RPMI7951 (cell line): Measurements from ENCODE around the gene ZFYVE9. TPM values are rescaled to one million over a fixed set of nuclear protein-coding genes. Genes with fewer than 3 reads are reported as not detected.
A peak's percentile ranks its signal among the peaks of the same experiment; 100 is the strongest.
"Not testable (repeated sequence)": the region's sequence is repeated elsewhere in the genome, so short reads cannot be mapped to it uniquely, and the experiment has no call there.

Experiments used
- DNase-seq: peaks from one replicate; pipeline ENCODE4 v3.0.0-alpha.2; 2012; ENCODE audit warnings: low read depth
- total RNA-seq: library from RNA; depleted of rRNA; stranded (reverse); fragments of >200 nt; shearing (Covaris generic); gene quantifications from 2 replicates; pipeline ENCODE4 v1.2.3, GENCODE V29; 2014; rRNA removed

The ZFYVE9 gene
- total RNA-seq, 1 experiment from 2014 or later, result 13.8 TPM

- no peak for DNase-seq
Measured at GRCh38 chr1:52367272-52367671, 225.4 kb downstream of the ZFYVE9 start.

DNA sequence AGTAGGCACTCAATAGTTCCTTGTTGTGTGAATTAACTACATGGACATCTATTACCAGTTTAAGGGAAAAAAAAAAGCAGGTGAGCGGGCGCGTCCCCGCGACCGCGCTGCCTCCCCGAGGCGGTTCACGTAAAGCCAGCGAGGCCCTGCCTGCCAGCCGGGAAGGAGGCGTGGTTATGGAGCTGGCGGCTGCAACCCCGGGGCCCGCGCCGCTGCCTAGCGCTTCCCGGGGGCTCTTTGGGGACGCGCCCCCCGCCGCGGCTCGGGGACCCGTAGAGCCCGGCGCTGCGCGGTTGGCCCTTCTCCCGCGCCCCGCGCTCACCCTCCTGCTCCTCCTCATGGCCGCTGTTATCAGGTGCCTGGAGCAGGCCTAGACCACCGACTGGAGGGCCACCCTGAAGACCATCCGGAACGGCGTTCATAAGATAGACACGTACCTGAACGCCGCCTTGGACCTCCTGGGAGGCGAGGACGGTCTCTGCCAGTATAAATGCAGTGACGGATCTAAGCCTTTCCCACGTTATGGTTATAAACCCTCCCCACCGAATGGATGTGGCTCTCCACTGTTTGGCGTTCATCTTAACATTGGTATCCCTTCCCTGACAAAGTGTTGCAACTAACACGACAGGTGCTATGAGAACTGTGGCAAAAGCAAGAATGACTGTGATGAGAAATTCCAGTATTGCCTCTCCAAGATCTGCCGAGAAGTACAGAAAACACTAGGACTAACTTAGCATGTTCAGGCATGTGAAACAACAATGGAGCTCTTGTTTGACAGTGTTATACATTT lies 226.7 kb downstream of the ZFYVE9 start:
- peak; percentile 56 for DNase-seq

DNA sequence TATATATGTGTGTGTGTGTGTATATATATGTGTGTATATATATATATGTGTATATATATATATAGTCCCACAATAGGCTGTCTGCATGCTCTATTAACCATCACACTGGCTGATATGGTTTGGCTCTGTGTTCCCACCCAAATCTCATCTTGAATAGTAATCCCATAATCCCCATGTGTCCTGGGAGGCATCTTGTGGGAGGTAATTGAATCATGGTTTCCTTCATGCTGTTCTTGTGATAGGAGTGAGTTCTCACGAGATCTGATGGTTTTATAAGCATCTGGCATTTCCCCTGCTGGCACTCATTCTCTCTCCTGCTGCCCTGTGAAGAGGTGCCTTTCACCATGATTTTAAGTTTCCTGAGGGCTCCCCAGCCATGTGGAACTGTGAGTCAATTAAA lies 228.0 kb downstream of the ZFYVE9 start:
- DNase-seq, result not testable (repeated sequence)

DNA sequence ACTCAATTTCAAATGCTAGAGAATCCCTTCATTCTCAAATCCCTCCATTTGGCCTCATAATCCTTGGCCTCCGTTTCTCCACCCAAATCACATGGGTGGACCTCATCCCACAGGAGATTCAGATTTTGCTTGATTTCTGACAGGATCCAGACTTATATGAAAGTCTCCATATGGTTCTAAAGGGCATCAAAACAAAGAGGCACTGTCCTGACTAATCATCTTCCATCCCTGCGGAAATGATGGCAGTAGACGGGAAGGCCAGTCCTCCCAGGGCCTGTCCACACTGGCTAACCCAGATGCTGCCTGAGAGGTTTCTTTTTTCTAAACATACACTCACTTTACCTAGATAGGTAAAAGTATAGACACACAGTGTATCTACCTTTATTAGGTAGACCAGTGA lies 243.5 kb downstream of the ZFYVE9 start:
- DNase-seq, result no peak

DNA sequence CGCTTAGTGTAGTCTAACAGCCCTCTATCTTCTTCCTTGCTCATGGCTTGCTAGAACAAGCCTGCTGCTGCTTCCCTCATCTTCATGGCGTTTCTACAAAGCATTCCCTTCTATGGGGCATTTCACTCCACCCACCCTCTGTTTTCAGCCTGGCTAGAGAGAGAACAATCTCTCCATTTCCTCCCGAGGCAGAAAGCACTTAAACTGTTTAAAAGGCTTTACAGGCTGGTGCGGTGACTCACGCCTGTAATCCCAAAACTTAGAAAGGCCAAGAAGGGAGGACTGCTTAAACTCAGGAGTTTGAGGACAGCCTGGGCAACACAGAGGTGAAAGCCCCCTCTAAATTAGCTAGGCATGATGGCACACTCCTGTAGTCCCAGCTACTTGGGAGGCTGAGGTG lies 244.6 kb downstream of the ZFYVE9 start:
- DNase-seq, result no peak

DNA sequence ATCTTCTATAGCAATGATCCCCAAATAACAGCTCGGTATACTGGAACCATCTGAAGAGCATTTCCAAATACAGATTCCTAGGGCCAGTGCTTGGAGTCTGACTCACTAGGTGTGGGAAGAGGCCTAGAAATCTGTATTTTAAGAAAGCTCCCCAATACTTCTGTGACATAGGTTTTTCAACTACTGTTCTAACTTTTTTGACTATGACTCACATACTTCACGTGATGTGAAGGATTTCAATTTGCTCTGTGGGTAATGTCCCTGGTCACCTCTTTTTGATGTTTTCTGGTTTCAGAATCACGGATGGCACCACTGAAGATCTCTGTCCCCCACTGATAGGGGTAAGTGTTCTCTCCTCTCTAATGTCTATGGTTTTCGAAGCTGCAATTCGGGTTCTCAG lies 251.3 kb downstream of the ZFYVE9 start:
- no peak for DNase-seq

Other genes with a start within 250 kb of the ZFYVE9 start
- 5.5 and 5.6 TPM in 2 replicates for gene RAB3B, start 151.4 kb upstream of the ZFYVE9 start, total RNA-seq
- gene KTI12, start 108.3 kb upstream of the ZFYVE9 start, total RNA-seq, result 12.4 and 15.0 TPM in 2 replicates
- 59.7 and 66.2 TPM in 2 replicates for gene TXNDC12, start 86.9 kb upstream of the ZFYVE9 start, total RNA-seq
- gene BTF3L4, start 85.8 kb upstream of the ZFYVE9 start, total RNA-seq, result 86.6 and 92.8 TPM in 2 replicates
- 18.3 and 19.9 TPM in 2 replicates for gene CC2D1B, start 224.1 kb downstream of the ZFYVE9 start, total RNA-seq